Ishikawa (cell line): Measurements from ENCODE around the gene AIPL1.

Experiments
- CEBPB ChIP-seq: IDR thresholded peaks from 2 replicates; pipeline ENCODE4 v1.6.1; 2012
- CREB1 ChIP-seq: IDR thresholded peaks from 2 replicates; pipeline ENCODE4 v1.6.1; 2012; ENCODE audit warnings: low read depth
- EGR1 ChIP-seq: IDR thresholded peaks from 2 replicates; pipeline ENCODE4 v1.6.1; 2012
- EP300 ChIP-seq: IDR thresholded peaks from 2 replicates; pipeline ENCODE4 v1.6.1; 2012; ENCODE audit warnings: borderline replicate concordance
- FOXM1 ChIP-seq: IDR thresholded peaks from 2 replicates; pipeline ENCODE4 v1.6.1; 2012; ENCODE audit warnings: low read depth, borderline replicate concordance
- NFIC ChIP-seq: IDR thresholded peaks from 2 replicates; pipeline ENCODE4 v1.6.1; 2012
- RAD21 ChIP-seq: IDR thresholded peaks from 2 replicates; pipeline ENCODE4 v1.6.1; 2012; ENCODE audit warnings: low read depth
- TAF1 ChIP-seq: IDR thresholded peaks from 2 replicates; pipeline ENCODE4 v1.6.1; 2012; ENCODE audit warnings: low read depth, mild to moderate bottlenecking
- TCF12 ChIP-seq: IDR thresholded peaks from 2 replicates; pipeline ENCODE4 v1.6.1; 2012; ENCODE audit warnings: low read depth
- TEAD4 ChIP-seq: IDR thresholded peaks from 2 replicates; pipeline ENCODE4 v1.6.1; 2012
- USF1 ChIP-seq: IDR thresholded peaks from 2 replicates; pipeline ENCODE4 v1.6.1; 2012
- YY1 ChIP-seq: IDR thresholded peaks from 2 replicates; pipeline ENCODE4 v1.6.1; 2012; ENCODE audit warnings: low read depth
- ZBTB7A ChIP-seq: IDR thresholded peaks from 2 replicates; pipeline ENCODE4 v1.6.1; 2012; ENCODE audit warnings: low read depth
- TF ChIP-seq, protein P1 (sequence below): IDR thresholded peaks from 2 replicates; pipeline ENCODE4 v1.6.1; 2012; ENCODE audit warnings: low read depth, mild to moderate bottlenecking
- TF ChIP-seq, protein P2 (sequence below): IDR thresholded peaks from 2 replicates; pipeline ENCODE4 v1.6.1; 2012

The AIPL1 gene

GRCh38 chr17:6477831-6478383 lies 43.0 kb upstream of the AIPL1 start:
- TF ChIP-seq CEBPB (no peak), USF1 (no peak), CREB1 (no peak), FOXM1 (no peak), ZBTB7A (no peak), RAD21 (no peak), EP300 (no peak), TEAD4 (no peak), NFIC (no peak), EGR1 (no peak), TCF12 (no peak)
- TF ChIP-seq, protein P1, sequence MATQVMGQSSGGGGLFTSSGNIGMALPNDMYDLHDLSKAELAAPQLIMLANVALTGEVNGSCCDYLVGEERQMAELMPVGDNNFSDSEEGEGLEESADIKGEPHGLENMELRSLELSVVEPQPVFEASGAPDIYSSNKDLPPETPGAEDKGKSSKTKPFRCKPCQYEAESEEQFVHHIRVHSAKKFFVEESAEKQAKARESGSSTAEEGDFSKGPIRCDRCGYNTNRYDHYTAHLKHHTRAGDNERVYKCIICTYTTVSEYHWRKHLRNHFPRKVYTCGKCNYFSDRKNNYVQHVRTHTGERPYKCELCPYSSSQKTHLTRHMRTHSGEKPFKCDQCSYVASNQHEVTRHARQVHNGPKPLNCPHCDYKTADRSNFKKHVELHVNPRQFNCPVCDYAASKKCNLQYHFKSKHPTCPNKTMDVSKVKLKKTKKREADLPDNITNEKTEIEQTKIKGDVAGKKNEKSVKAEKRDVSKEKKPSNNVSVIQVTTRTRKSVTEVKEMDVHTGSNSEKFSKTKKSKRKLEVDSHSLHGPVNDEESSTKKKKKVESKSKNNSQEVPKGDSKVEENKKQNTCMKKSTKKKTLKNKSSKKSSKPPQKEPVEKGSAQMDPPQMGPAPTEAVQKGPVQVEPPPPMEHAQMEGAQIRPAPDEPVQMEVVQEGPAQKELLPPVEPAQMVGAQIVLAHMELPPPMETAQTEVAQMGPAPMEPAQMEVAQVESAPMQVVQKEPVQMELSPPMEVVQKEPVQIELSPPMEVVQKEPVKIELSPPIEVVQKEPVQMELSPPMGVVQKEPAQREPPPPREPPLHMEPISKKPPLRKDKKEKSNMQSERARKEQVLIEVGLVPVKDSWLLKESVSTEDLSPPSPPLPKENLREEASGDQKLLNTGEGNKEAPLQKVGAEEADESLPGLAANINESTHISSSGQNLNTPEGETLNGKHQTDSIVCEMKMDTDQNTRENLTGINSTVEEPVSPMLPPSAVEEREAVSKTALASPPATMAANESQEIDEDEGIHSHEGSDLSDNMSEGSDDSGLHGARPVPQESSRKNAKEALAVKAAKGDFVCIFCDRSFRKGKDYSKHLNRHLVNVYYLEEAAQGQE: no peak
- TF ChIP-seq, protein P2, sequence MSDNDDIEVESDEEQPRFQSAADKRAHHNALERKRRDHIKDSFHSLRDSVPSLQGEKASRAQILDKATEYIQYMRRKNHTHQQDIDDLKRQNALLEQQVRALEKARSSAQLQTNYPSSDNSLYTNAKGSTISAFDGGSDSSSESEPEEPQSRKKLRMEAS: no peak

DNA sequence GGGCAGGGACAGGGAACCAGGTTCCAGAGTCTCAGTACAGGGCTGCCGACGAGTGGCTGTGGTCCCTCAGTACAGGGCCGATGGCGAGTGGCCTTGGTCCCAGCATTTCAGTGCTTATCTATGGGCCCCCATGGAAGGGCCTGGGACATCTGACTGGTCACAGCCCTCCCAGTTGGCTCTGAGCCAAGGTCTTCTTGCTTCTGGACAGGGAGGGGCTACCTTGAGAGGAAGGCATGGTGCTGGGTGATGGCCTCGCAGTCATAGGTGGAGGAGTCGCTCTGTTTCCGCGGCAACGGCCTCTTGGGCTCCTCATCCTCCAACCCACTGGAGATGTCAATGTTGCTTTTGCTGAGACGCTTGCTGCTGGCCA lies 41.9 kb upstream of the AIPL1 start:
- TF ChIP-seq, protein P1: no peak
- TF ChIP-seq TCF12 (no peak), NFIC (peak; percentile 50; the same call in 1 of the 2 replicates)

GRCh38 chr17:6476076-6476809 lies 41.3 kb upstream of the AIPL1 start:
- TF ChIP-seq TAF1 (no peak), EGR1 (no peak), YY1 (no peak), USF1 (no peak), RAD21 (no peak), TEAD4 (no peak), ZBTB7A (no peak)
- TF ChIP-seq, protein P1: no peak
- TF ChIP-seq, protein P2: no peak

- TF ChIP-seq CREB1 (no peak), TEAD4 (no peak), USF1 (no peak), TAF1 (no peak), EP300 (no peak), YY1 (no peak), CEBPB (no peak), ZBTB7A (no peak), TCF12 (no peak), RAD21 (no peak), FOXM1 (no peak)
- TF ChIP-seq, protein P1: no peak
These were observed 40.5 kb upstream of the AIPL1 start for GRCh38 chr17:6475411-6475810.
